Measurements from ENCODE around the gene CEP112. TPM values are rescaled to one million over a fixed set of nuclear protein-coding genes. Genes with fewer than 3 reads are reported as not detected.

The CEP112 gene
- polyA plus RNA-seq, 1 donor (not counting 4 experiments of a cell fraction or from before 2014, with no cell fraction given): 2.6 TPM

GRCh38 chr17:65967372-65967771 lies 224.6 kb downstream of the CEP112 start:
- Histone ChIP-seq H3K36me3 (ENCODE audit: control insufficient read depth in 2 of 2, extremely low read depth in 1 of 2, insufficient read depth in 2 of 2, low read length in 2 of 2) (no peaks in the 10 kb centered on the region), H2AFZ (ENCODE audit: control insufficient read depth, low read length) (no peak overlapping the region), H3K9me3 (ENCODE audit: control insufficient read depth, low read depth, low read length) (peaks cover 2% of the 10 kb centered on the region), H3K9ac (ENCODE audit: control insufficient read depth, extremely low read depth, insufficient read depth, low read length) (no peak overlapping the region), H3K27ac (ENCODE audit: control insufficient read depth, insufficient read depth, low read length) (no peak overlapping the region), H3K4me3 (ENCODE audit: control insufficient read depth in 2 of 3, extremely low read depth in 1 of 3, insufficient read depth in 2 of 3, low read depth in 1 of 3, low read length in 3 of 3) (no peak overlapping the region), H3K79me2 (ENCODE audit: control insufficient read depth, insufficient read depth, low read length) (no peaks in the 10 kb centered on the region), H3K27me3 (ENCODE audit: control insufficient read depth, extremely low read depth, insufficient read depth, low read length) (no peaks in the 10 kb centered on the region), H4K20me1 (ENCODE audit: control insufficient read depth, extremely low read depth, insufficient read depth, low read length) (no peaks in the 10 kb centered on the region), H3K9me1 (ENCODE audit: control insufficient read depth, extremely low read depth, insufficient read depth, low read length) (no peaks in the 10 kb centered on the region), H3K4me2 (ENCODE audit: control insufficient read depth, extremely low read depth, insufficient read depth, low read depth, low read length) (no peak overlapping the region), H3K4me1 (ENCODE audit: control insufficient read depth, extremely low read depth, insufficient read depth, low read length) (no peaks in the 10 kb centered on the region)
- no peak for DNase-seq (ENCODE audit: low read depth, low spot score)
- no peak for TF ChIP-seq CTCF (optimal IDR thresholded peaks at IDR 0.05 in 1 of 3, IDR thresholded peaks at IDR 0.05 in 1 of 3, conservative IDR thresholded peaks at IDR 0.05 in 1 of 3; ENCODE audit: extremely low read depth in 1 of 3, insufficient read depth in 2 of 3, low read length in 3 of 3)
- no peak for TF ChIP-seq EZH2 (IDR thresholded peaks at IDR 0.05; ENCODE audit: low read length)
- no peak for FAIRE-seq
- dilution Hi-C loops (cut with MboI; ENCODE audit: extremely low pct_ligation_motif_present, low sequenced_read_pairs): no loop called here

GRCh38 chr17:65966072-65966695 lies 225.7 kb downstream of the CEP112 start:
- no peak for TF ChIP-seq EZH2 (IDR thresholded peaks at IDR 0.05; ENCODE audit: low read length)
- no peak for TF ChIP-seq CTCF (optimal IDR thresholded peaks at IDR 0.05 in 1 of 3, IDR thresholded peaks at IDR 0.05 in 1 of 3, conservative IDR thresholded peaks at IDR 0.05 in 1 of 3; ENCODE audit: extremely low read depth in 1 of 3, insufficient read depth in 2 of 3, low read length in 3 of 3)
- FAIRE-seq (no peak), DNase-seq (ENCODE audit: low read depth, low spot score) (no peak)
- Histone ChIP-seq H3K27ac (ENCODE audit: control insufficient read depth, insufficient read depth, low read length) (no peak overlapping the region), H2AFZ (ENCODE audit: control insufficient read depth, low read length) (no peak overlapping the region), H3K9me1 (ENCODE audit: control insufficient read depth, extremely low read depth, insufficient read depth, low read length) (no peaks in the 10 kb centered on the region), H3K4me1 (ENCODE audit: control insufficient read depth, extremely low read depth, insufficient read depth, low read length) (no peaks in the 10 kb centered on the region), H3K4me2 (ENCODE audit: control insufficient read depth, extremely low read depth, insufficient read depth, low read depth, low read length) (no peak overlapping the region), H3K79me2 (ENCODE audit: control insufficient read depth, insufficient read depth, low read length) (no peaks in the 10 kb centered on the region), H3K9me3 (ENCODE audit: control insufficient read depth, low read depth, low read length) (peaks cover 2% of the 10 kb centered on the region), H3K27me3 (ENCODE audit: control insufficient read depth, extremely low read depth, insufficient read depth, low read length) (no peaks in the 10 kb centered on the region), H3K9ac (ENCODE audit: control insufficient read depth, extremely low read depth, insufficient read depth, low read length) (no peak overlapping the region), H3K4me3 (ENCODE audit: control insufficient read depth in 2 of 3, extremely low read depth in 1 of 3, insufficient read depth in 2 of 3, low read depth in 1 of 3, low read length in 3 of 3) (no peak overlapping the region), H4K20me1 (ENCODE audit: control insufficient read depth, extremely low read depth, insufficient read depth, low read length) (no peaks in the 10 kb centered on the region), H3K36me3 (ENCODE audit: control insufficient read depth in 2 of 2, extremely low read depth in 1 of 2, insufficient read depth in 2 of 2, low read length in 2 of 2) (no peaks in the 10 kb centered on the region)
- dilution Hi-C loops (cut with MboI; ENCODE audit: extremely low pct_ligation_motif_present, low sequenced_read_pairs): no loop called here

All from keratinocyte (primary cell).